KOPT-K1 (cell line): ENCODE measurements around the gene HM13.
"Not testable (repeated sequence)": the region's sequence is repeated elsewhere in the genome, so short reads cannot be mapped to it uniquely, and the experiment has no call there.

ENCODE experiments used
- H3K27ac ChIP-seq: fragments of 200-600 bp; sonication (generic); 2 replicates; pipeline ENCODE4 v1.5.1; 2016; ENCODE audit warnings: antibody characterized with exemption, mild to moderate bottlenecking, low read depth, low read length; ENCODE audit not compliant: poor library complexity, severe bottlenecking
- H3K36me3 ChIP-seq: fragments of 200-600 bp; sonication (generic); 2 replicates; pipeline ENCODE4 v1.5.1; 2017; ENCODE audit warnings: antibody characterized with exemption, mild to moderate bottlenecking, low read length, moderate library complexity; ENCODE audit not compliant: insufficient read depth
- H3K9me3 ChIP-seq: fragments of 200-600 bp; sonication (generic); 2 replicates; pipeline ENCODE4 v1.5.1; 2017; ENCODE audit warnings: antibody characterized with exemption, low read length, mild to moderate bottlenecking; ENCODE audit not compliant: insufficient read depth, poor library complexity, severe bottlenecking

The HM13 gene

GRCh38 chr20:31514154-31515071 is at the start of gene HM13:
TSS of gene HM13 (plus strand) at chr20:31514442. CDS start at chr20:31514552, 110 bp downstream.
- peaks cover 26% of the 10 kb centered on the region for H3K36me3 ChIP-seq
- H3K9me3 ChIP-seq, result no peaks in the 10 kb centered on the region
- peak within 1 kb of the TSS; percentile 80 for H3K27ac ChIP-seq

- not testable (repeated sequence) for H3K27ac ChIP-seq, H3K9me3 ChIP-seq, H3K36me3 ChIP-seq
Measured at GRCh38 chr20:31470946-31471345, 43.3 kb upstream of the HM13 start.

GRCh38 chr20:31472395-31473330 is 41.6 kb upstream of the HM13 start:
- Histone ChIP-seq H3K9me3 (no peaks in the 10 kb centered on the region), H3K36me3 (no peaks in the 10 kb centered on the region), H3K27ac (no peak overlapping the region)

GRCh38 chr20:31473331-31474096 is 40.7 kb upstream of the HM13 start:
- no peak overlapping the region for H3K27ac ChIP-seq
- no peaks in the 10 kb centered on the region for H3K9me3 ChIP-seq
- no peaks in the 10 kb centered on the region for H3K36me3 ChIP-seq

GRCh38 chr20:31474097-31474436 is 40.2 kb upstream of the HM13 start:
- Histone ChIP-seq H3K9me3 (no peaks in the 10 kb centered on the region), H3K27ac (no peak overlapping the region), H3K36me3 (no peaks in the 10 kb centered on the region)

GRCh38 chr20:31474758-31475427 is 39.3 kb upstream of the HM13 start, which contains the start of the genes DEFB124 and REM1:
TSS of gene DEFB124 (minus strand) at chr20:31475127. CDS start at chr20:31473013, 2,114 bp downstream.
TSS of gene REM1 (plus strand) at chr20:31475288. CDS start at chr20:31476446, 1,158 bp downstream.
- no peaks in the 10 kb centered on the region for H3K9me3 ChIP-seq
- no peak within 1 kb of the TSS for H3K27ac ChIP-seq
- H3K36me3 ChIP-seq, result no peaks in the 10 kb centered on the region

GRCh38 chr20:31475472-31476293 is 38.6 kb upstream of the HM13 start:
- no peaks in the 10 kb centered on the region for H3K36me3 ChIP-seq
- H3K9me3 ChIP-seq, result no peaks in the 10 kb centered on the region
- H3K27ac ChIP-seq, result no peak overlapping the region

- H3K9me3 ChIP-seq, result no peaks in the 10 kb centered on the region
- no peak overlapping the region for H3K27ac ChIP-seq
- no peaks in the 10 kb centered on the region for H3K36me3 ChIP-seq
Measured at GRCh38 chr20:31476294-31476585, 38.0 kb upstream of the HM13 start.

- no peak overlapping the region for H3K27ac ChIP-seq
- no peaks in the 10 kb centered on the region for H3K9me3 ChIP-seq
- H3K36me3 ChIP-seq, result no peaks in the 10 kb centered on the region
Measured at GRCh38 chr20:31476643-31477215, 37.5 kb upstream of the HM13 start.

GRCh38 chr20:31484001-31484400 is 30.2 kb upstream of the HM13 start:
- H3K9me3 ChIP-seq, result no peaks in the 10 kb centered on the region
- H3K36me3 ChIP-seq, result no peaks in the 10 kb centered on the region
- H3K27ac ChIP-seq, result no peak overlapping the region

- H3K9me3 ChIP-seq, result no peaks in the 10 kb centered on the region
- no peak overlapping the region for H3K27ac ChIP-seq
- no peaks in the 10 kb centered on the region for H3K36me3 ChIP-seq
Measured at GRCh38 chr20:31485450-31486339, 28.5 kb upstream of the HM13 start.

- H3K27ac ChIP-seq, result no peak overlapping the region
- H3K36me3 ChIP-seq, result no peaks in the 10 kb centered on the region
- H3K9me3 ChIP-seq, result no peaks in the 10 kb centered on the region
Measured at GRCh38 chr20:31488115-31488514, 26.1 kb upstream of the HM13 start.

- Histone ChIP-seq H3K36me3 (no peaks in the 10 kb centered on the region), H3K9me3 (no peaks in the 10 kb centered on the region)
Measured at GRCh38 chr20:31489152-31489551, 25.1 kb upstream of the HM13 start.

More at GRCh38 chr20:31489152-31489551, 25.1 kb upstream of the HM13 start:
- H3K27ac ChIP-seq, result no peak overlapping the region
